ENCODE results near the gene CAVIN4. TPM values are rescaled to one million over a fixed set of nuclear protein-coding genes. Genes with fewer than 3 reads are reported as not detected.

Gene CAVIN4
- 0.26 TPM for total RNA-seq
- long read RNA-seq: 0 reads

GRCh38 chr9:100577776-100578448 is at the start of gene CAVIN4:
TSS of gene CAVIN4 (plus strand) at chr9:100578079. CDS start at chr9:100578144, 65 bp downstream.
- DNase-seq (ENCODE audit: low spot score): no peak

GRCh38 chr9:100534401-100534800 is 43.5 kb upstream of the CAVIN4 start:
- no peak for DNase-seq (ENCODE audit: low spot score)

GRCh38 chr9:100540327-100540726 is 37.6 kb upstream of the CAVIN4 start:
- DNase-seq (ENCODE audit: low spot score): no peak

GRCh38 chr9:100549048-100549447 is 28.8 kb upstream of the CAVIN4 start:
- DNase-seq (ENCODE audit: low spot score): no peak

GRCh38 chr9:100554935-100555401 is 22.9 kb upstream of the CAVIN4 start:
- DNase-seq (ENCODE audit: low spot score): no peak

- DNase-seq (ENCODE audit: low spot score): no peak
Measured at GRCh38 chr9:100555471-100555870, 22.4 kb upstream of the CAVIN4 start.

GRCh38 chr9:100557053-100557452 is 20.8 kb upstream of the CAVIN4 start:
- no peak for DNase-seq (ENCODE audit: low spot score)

GRCh38 chr9:100561256-100561655 is 16.6 kb upstream of the CAVIN4 start:
- DNase-seq (ENCODE audit: low spot score): no peak

- DNase-seq (ENCODE audit: low spot score): no peak
Measured at GRCh38 chr9:100567856-100568255, 10.0 kb upstream of the CAVIN4 start.

- DNase-seq (ENCODE audit: low spot score): no peak
Measured at GRCh38 chr9:100573655-100574260, 4.1 kb upstream of the CAVIN4 start.

GRCh38 chr9:100575006-100575405 is 2.9 kb upstream of the CAVIN4 start:
- DNase-seq (ENCODE audit: low spot score): no peak

GRCh38 chr9:100575765-100576386 is 2.0 kb upstream of the CAVIN4 start:
- DNase-seq (ENCODE audit: low spot score): no peak

GRCh38 chr9:100578610-100579009 is 731 bp downstream of the CAVIN4 start:
- DNase-seq (ENCODE audit: low spot score): no peak

GRCh38 chr9:100579665-100580064 is 1.8 kb downstream of the CAVIN4 start:
- no peak for DNase-seq (ENCODE audit: low spot score)

GRCh38 chr9:100580257-100580656 is 2.4 kb downstream of the CAVIN4 start:
- DNase-seq (ENCODE audit: low spot score): no peak

- DNase-seq (ENCODE audit: low spot score): no peak
Measured at GRCh38 chr9:100581081-100581480, 3.2 kb downstream of the CAVIN4 start.

- DNase-seq (ENCODE audit: low spot score): no peak
Measured at GRCh38 chr9:100581661-100582060, 3.8 kb downstream of the CAVIN4 start.

- no peak for DNase-seq (ENCODE audit: low spot score)
Measured at GRCh38 chr9:100583014-100583802, 5.3 kb downstream of the CAVIN4 start.

GRCh38 chr9:100584951-100585350 is 7.1 kb downstream of the CAVIN4 start:
- DNase-seq (ENCODE audit: low spot score): no peak

- no peak for DNase-seq (ENCODE audit: low spot score)
Measured at GRCh38 chr9:100586093-100586492, 8.2 kb downstream of the CAVIN4 start.

- no peak for DNase-seq (ENCODE audit: low spot score)
Measured at GRCh38 chr9:100587375-100587774, 9.5 kb downstream of the CAVIN4 start.

GRCh38 chr9:100589582-100589981 is 11.7 kb downstream of the CAVIN4 start:
- DNase-seq (ENCODE audit: low spot score): no peak

Data from mesenteric fat pad (tissue), 1 donor.